Activated CD4-positive, alpha-beta T cell treated with anti-CD3 and anti-CD28 coated beads, Interleukin-2, amount 50 U/mL, for 16 hours (primary cell): ENCODE measurements around the gene CENPB.
"Not testable (repeated sequence)": the region's sequence is repeated elsewhere in the genome, so short reads cannot be mapped to it uniquely, and the experiment has no call there.

ENCODE experiments used
- DNase-seq: peaks from one replicate; pipeline ENCODE4 v3.0.0-alpha.2; 2020

The CENPB gene

DNA sequence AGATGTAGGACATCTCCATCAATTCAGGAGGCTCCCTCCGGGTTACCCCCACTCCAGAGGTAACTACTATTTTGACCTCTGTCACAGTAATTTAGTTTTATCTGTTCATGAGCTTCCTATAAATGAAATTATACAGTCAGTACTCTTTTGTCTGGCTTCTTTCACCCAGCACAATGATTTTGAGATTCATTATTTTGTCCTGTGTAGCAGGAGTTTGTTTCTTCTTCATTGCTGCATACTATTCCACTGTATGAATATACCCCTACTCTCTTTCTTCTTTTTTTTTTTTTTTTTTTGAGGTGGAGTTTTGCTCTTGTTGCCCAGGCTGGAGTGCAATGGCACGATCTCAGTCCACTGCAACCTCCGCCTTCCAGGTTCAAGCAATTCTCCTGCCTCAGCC lies 22.0 kb upstream of the CENPB start:
- DNase-seq = no peak

DNA sequence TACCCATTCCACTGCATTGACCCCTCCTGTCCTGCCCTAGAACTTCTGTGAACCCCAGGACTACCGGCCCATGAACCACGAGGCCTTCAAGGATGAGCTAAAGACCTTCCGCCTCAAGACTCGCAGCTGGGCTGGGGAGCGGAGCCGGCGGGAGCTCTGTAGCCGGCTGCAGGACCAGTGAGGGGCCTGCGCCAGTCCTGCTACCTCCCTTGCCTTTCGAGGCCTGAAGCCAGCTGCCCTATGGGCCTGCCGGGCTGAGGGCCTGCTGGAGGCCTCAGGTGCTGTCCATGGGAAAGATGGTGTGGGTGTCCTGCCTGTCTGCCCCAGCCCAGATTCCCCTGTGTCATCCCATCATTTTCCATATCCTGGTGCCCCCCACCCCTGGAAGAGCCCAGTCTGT lies 18.2 kb upstream of the CENPB start:
- DNase-seq = no peak

DNA sequence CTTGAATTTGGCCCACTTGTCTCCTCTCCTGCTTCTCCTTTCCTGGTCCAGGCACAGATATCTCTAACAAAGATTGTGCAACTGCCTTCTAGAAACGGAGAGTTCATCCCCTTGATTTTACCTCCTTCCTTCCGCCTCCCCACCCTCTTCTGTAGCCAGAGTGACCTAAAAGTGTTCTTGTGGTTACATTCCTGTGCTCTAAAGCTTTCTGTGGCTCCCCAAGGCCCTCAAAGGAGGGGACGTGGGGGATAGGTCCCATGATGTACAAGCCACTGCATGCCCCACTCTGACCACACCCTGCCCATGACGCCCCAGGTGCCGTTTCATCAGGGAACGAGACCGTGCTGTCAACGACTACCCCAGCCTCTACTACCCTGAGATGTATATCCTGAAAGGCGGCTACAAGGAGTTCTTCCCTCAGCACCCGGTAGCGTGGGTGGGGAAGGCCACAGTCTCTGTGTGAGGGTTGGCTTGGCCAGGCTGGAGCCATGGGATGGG lies 17.8 kb upstream of the CENPB start:
- no peak for DNase-seq

DNA sequence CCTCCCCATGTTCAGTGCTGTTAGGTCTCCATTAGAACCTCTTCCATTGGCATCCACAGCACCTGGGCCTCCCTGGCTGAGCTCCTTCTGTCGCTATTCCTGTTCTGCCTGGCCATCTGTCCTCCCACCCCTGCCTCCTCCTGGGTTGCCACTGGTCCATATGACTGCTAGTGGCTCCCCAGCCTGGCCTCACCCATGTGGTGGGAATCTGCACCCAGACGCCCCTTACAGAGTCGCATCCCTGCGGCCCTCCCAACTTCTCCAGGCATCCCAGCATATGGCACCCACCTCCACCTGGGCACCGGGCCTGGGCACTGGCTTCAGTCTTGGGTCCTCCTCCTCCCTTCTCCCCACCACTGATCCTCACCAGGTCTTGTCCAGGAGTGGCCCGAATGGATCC lies 17.3 kb upstream of the CENPB start:
- DNase-seq = no peak

DNA sequence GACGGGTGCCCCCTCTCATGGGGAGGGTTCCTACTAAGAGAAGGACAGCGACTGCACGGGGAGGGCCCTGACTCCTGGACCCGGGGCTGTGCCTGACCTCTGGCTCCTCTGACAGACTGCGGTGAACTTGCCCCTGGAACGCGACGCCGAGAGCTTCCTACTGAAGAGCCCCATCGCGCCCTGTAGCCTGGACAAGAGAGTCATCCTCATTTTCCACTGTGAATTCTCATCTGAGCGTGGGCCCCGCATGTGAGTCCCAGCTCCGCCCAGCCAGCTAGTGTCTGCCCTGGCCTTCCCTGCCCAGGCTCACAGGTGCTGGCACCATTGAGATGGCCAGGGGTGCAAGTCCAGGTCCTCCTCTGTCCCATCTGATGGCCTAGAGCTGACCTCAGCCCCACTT lies 16.7 kb upstream of the CENPB start:
- DNase-seq = no peak

DNA sequence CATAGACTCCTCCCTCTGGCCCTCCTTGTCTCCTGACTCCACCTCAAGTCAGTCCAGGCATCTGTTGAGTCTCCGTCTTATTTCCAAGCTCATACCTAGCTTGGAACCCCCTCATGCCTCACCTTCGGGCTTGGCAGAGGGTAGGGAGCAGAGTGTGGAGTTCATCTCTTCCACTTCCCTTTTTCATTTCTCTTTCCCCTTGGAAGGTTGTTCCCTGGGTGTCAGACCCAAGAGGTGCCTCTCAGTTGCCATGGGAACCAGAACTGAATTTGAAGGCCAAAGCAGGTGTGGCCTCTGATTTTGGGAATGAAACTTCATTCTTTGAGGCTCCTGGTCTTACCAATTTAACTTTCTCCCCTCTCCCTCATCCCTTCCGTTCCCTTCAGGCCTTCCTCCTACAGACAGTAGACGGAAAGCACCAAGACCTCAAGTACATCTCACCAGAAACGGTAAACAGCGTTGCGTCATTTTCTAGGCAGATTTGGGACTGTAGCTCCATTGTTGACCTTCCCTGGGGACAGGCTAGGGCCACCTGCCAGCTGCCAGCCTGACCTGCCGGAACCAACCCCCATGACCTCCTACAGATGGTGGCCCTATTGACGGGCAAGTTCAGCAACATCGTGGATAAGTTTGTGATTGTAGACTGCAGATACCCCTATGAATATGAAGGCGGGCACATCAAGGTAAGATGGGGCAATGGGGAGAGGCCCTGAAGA lies 16.1 kb upstream of the CENPB start:
- no peak for DNase-seq

DNA sequence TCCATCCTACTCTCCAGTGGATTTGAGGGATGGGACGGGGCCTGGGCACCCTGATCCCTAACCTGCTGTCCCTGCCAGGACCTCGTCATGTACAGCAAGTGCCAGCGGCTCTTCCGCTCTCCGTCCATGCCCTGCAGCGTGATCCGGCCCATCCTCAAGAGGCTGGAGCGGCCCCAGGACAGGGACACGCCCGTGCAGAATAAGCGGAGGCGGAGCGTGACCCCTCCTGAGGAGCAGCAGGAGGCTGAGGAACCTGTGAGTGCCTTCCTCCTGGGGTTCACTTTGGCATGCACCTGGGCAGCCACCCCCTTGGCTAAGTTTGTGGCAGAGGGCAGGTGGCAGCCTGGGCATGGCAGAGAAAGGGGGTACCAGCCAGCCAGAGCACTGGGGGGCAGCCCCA lies 15.3 kb upstream of the CENPB start:
- no peak for DNase-seq

DNA sequence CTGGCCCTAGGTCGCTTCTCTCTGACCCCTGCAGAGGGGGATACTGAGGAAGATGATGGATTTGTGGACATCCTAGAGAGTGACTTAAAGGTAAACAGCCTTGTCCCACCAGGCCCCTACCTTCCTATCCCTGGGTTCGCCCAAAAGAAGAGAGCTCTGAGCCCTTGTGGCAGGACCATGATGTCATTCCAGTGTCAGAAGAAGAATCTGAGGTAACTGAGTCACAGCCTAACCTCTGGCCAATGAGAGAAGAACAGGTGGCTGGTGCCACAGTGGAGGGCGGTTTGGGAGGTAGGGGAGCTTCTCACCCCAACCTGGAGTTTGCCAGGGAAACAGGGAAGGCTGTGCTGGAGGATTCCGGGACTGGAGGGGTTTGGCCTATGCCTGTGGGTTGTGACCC lies 14.8 kb upstream of the CENPB start:
- DNase-seq = no peak

DNA sequence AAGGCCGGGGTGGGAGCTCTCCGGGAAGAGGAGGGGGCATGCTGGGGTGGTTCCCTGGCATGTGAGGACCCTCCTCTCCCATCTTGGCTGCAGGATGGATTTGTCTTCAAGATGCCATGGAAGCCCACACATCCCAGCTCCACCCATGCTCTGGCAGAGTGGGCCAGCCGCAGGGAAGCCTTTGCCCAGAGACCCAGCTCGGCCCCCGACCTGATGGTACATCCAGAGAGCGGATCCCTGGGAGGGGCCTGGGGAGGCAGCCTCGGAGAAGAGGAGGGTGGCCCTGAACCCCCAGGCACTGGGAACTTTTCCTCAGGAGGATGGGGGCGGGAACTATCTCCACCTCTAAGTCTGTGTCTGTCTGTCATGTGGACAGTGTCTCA lies 14.3 kb upstream of the CENPB start:
- DNase-seq = no peak

DNA sequence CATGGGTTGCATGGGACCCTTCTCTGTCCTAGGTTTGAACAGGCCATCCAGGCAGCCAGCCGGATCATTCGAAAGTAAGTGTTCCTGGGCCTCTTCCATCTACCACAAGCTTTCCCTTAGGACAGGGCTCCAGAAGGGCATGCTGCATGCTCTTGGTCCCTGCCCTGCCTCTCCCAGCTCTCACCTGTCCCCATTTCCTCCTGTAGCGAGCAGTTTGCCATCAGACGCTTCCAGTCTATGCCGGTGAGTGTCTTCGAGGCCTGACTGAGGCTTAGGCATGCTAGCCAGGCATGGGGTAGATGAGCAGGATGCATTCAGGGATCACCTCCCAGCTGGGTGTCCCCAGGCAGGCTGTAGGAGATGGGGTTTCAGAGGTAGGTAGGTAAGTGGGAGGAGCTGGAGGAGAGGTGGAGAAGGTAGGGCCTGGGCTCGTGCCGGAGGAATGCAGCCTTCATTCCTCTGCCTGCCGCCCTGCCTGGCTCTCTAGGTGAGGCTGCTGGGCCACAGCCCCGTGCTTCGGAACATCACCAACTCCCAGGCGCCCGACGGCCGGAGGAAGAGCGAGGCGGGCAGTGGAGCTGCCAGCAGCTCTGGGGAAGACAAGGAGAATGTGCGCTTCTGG lies 13.8 kb upstream of the CENPB start:
- DNase-seq = no peak

DNA sequence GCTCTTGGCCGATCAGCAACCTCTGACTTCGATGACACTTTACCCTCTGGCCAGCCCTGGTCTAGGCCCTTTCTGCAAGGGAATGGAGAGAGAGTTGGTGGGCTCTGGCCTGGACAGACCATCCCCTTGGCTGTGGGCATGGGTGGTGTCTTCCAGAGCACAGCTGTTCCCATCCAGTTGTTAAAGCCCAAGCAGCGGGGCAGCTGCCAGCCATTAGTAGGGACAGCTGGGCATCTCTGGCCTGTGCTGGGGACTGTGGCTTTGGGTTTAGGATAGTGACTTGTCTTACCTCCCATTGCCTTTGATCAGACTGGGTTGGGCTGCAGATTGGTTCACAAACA lies 12.3 kb upstream of the CENPB start:
- no peak for DNase-seq

DNA sequence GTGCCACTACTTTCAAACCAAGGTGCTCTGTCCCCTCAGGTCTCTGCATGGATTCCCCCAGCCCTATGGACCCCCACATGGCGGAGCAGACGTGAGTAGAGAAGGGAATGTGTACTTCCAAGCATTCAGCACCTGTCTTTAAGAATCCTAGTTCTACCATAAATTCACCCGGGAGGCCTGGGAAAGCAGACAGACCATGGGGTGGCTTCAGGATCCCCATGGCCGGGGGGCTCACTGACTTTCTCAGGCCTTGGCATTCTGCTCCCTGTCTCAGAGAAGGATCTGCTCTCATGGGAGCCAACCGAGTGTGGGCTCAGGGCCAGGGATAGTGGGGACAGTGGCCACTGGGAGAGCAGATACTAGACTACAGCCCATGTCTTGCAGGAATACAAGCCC lies 11.8 kb upstream of the CENPB start:
- DNase-seq = no peak

DNA sequence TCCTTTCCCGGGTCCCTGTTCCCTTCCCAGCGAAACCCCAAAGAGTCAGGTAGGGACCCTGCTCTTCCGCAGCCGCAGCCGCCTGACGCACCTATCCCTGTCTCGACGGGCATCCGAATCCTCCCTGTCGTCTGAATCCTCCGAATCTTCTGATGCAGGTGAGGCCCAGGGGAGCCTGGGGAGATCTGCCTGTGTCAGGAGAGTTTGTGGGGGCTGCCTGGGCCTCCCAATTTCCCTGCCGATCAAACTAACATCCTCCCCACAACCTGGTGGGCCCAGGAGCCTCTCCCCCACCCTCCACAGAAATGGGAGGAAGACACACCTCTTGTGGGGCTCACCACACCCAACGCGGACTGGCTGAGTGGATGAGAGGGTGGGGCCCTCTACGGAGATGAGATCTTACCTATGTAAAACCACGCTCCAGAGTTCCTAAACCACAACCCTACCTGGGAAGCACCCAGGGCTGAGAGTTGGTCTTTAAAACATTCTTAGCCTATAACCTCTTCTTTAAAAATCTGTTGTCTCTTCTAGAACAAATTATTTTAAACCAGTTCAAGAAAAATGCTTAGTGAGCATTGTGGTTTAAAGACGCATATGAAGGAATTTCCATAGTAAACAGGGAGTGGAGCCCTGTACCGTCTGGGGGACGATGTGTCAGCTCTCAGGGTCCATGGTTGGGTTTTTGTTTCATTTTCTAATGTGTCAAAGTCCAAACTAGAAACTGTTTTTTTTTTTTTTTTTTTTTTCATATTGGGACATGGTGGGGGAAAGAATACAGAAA lies 11.2 kb upstream of the CENPB start:
- peak; percentile 66 for DNase-seq

DNA sequence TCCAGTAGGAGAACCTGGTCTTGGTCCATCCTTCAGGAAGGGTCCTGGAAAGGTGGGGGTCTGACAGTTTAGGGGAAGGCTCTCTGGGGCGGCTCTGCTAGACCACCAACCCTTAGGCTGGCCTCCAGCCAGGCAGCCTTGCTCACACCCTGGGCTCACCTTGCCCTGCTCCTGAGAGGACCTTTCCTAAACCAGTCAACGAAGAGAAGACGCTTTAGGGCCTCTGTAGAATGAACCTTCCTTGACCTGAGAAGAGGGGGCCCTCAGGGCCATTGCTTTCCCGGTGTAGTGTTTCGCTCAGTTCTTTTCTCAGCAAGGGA lies 10.6 kb upstream of the CENPB start:
- no peak for DNase-seq

DNA sequence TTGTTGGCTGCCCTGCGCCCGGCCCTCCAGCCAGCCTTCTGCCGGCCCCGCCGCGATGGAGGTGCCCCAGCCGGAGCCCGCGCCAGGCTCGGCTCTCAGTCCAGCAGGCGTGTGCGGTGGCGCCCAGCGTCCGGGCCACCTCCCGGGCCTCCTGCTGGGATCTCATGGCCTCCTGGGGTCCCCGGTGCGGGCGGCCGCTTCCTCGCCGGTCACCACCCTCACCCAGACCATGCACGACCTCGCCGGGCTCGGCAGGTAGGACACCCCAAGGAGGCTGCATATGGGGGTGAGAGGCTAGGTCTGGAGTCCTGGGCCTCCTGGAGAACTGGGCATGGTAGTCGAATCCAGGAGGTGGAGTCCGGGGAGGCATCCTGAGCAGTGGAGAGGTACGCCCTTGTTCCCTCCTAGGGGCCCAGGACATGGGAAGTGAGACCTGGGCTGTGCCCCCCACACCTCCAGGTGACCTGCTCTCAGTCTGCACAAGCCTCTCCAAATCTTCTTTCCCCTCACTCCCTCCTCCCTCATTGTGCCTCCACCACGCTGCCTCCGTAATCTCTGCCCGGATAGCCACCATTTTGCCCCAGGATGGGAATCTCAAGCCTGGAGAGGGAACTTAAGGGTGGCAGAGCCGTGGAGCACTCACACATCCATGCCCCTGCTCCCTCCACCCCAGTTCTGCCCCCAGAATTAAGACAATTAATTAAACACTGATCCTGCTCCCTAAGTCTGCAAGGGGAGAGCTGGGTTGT lies 10.1 kb upstream of the CENPB start:
- no peak for DNase-seq

DNA sequence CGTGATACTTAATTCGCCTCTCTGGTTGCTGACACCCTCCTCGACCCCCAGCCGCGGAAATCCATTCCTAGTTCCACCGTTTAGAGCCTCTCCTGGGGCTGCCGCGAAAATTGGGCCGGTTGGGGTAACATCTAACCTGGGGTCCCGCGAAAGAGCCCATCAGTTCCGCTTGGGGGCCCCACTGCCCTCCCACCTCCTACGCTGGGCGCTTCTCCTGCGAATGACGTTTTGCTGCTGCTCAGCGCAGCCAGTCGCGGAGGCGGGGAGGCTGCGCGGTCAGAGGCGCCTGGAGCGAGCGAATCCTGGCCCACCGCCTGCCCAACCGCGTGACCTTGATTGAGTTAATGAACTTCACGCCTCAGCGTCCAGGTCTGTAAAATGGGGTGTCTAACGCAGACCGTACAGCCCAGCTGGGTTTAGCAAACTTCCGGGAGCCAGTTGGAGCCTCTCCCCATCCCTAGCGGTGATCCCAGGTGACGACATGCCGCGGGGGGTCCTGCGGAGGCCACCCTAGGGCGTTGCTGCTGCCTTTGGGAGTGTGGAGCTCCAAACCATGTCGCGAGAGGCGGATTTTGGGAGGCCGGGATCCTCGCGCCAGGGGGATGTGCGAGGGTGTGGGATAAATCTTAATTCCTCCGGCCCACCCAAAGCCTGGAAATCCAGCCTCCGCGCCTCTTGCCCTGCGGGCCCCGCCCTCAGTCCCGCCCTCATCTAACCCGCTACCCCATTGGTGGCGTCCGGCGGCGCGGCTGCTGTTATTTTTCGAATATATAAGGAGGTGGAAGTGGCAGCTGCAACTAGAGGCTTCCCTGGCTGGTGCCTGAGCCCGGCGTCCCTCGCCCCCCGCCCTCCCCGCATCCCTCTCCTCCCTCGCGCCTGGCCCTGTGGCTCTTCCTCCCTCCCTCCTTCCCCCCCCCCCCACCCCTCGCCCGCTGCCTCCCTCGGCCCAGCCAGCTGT lies 9.2 kb upstream of the CENPB start, which contains the start of gene CDC25B:
Gene CDC25B (plus strand): TSS at position 800 of the 958 bp plus-strand sequence. CDS start 222 bp downstream, outside the sequence.
- DNase-seq = peak; percentile 95

DNA sequence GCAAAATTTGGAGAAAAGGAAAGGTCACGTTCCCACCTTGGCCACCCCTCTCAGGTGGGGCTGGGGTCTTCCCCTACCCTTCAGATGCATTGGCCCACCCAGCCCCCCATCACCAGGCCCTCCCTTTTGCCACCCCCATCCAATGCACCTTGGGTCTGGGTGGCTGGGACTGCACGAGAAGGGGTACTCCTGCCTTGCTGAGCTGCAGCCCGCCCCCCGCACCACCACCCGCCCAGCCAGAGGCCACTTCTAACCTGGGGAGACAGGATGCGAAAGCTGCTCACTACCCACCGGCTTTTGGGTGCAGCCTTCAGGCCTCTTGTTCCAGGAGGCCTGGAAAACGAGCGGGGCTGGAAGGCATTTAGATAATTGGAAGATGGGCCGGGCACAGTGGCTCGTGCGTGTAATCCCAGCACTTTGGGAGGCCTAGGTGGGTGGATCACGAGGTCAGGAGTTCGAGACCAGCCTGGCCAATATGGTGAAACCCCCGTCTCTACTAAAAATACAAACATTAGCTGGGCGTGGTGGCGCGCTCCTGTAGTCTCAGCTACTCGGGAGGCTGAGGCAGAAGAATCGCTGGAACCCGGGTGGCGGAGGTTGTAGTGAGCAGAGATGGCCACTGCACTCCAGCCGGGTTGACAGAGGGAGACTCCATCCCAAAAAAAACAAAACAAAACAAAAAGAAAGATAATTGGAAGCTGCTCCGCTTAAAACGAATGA lies 8.3 kb upstream of the CENPB start:
- no peak for DNase-seq

DNA sequence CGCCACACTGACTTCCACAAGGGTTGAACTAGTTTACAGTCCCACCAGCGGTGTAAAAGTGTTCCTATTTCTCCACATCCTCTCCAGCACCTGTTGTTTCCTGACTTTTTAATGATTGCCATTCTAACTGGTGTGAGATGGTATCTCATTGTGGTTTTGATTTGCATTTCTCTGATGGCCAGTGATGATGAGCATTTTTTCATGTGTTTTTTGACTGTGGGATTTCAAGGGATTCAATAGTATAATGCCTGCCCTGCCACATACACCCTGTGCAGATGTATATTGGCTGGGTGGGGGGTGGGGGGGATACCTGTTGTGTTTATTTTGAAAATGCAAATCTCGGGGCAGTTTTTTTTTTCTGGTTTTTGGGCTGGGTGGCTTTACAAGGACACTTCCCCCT lies 7.6 kb upstream of the CENPB start:
- DNase-seq = not testable (repeated sequence)

DNA sequence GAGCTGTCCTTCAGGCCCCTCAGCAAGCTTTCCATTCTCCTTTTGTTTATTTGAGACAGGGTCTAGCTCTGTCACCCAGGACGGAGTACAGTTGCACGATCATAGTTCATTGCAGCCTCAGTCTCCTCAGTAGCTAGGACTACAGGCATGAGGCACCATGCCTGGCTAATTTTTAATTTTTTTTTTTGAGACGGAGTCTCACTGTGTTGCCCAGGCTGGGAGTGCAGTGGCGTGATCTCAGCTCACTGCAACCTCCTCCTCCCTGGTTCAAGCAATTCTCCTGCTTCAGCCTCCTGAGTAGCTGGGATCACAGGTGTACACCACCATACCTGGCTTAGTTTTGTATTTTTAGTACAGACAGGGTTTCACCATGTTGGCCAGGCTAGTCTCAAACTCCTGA lies 2.7 kb upstream of the CENPB start:
- DNase-seq = not testable (repeated sequence)

DNA sequence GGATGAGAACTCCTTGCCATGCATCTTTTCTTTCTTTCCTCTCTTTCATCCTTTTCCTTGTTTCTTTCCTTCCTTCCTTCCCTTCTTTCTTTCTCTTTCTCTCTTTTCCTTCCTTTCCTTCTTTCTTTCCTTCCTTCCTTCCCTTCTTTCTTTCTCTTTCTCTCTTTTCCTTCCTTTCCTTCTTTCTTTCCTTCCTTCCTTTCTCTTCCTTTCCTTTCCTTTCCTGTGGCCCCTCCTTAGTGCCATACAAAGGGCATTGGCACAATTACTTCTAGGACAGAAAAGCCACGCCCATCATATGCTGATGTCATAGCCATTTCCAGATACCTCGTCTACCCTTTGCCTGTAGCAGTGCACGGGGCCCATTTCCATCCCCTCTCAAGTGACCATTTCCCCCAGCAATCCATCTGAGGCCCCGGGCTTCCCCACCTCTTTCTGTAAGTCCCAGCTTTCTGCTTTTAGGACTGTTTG lies 2.2 kb upstream of the CENPB start:
- DNase-seq = no peak

DNA sequence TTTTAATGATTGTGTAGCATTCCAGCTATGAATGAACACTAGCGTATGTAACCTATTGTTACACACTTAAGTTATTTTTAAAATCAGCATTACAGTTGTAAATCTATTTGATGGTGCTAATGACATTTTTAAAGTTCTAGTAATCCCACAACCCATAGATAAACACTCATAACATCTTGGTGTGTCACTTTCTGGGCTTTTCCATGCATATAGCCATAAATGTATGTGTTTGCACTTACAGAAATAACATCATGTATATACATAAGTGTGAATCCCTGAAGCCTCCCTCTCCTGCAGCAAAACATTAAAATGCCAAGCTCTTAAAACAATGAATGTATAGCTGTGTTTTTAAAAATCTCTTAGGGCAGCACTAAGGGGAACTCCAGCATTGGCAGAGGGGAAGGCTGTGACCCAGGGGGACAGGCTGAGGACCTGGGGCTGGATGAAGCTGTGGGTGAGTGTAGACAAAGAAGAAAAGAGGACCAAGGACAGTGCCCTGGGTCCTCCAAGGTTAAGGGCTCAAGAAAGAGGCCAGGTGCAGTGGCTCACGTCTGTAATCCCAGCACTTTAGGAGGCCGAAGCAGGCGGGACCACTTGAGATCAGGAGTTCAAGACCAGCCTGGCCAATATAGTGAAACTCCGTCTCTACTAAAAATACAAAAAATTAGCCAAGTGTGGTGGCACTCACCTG lies 929 bp upstream of the CENPB start:
- no peak for DNase-seq
